Activated naive CD4-positive, alpha-beta T cell treated with anti-CD3 and anti-CD28 coated beads, Interleukin-2, amount 50 U/mL, for 24 hours (primary cell): Measurements from ENCODE around the gene NBPF1.
"Not testable (repeated sequence)": the region's sequence is repeated elsewhere in the genome, so short reads cannot be mapped to it uniquely, and the experiment has no call there.

Experiments used
- H3K27ac Mint-ChIP-seq: one replicate; pipeline ENCODE4 v1.8.0; 2021; ENCODE audit warnings: mild to moderate bottlenecking, mixed read lengths
- H3K27me3 Mint-ChIP-seq: one replicate; pipeline ENCODE4 v1.8.0; 2021; ENCODE audit warnings: mixed read lengths
- H3K36me3 Mint-ChIP-seq: one replicate; pipeline ENCODE4 v1.8.0; 2021; ENCODE audit warnings: mixed read lengths
- H3K4me1 Mint-ChIP-seq: one replicate; pipeline ENCODE4 v1.8.0; 2021; ENCODE audit warnings: mixed read lengths
- H3K4me3 Mint-ChIP-seq: one replicate; pipeline ENCODE4 v1.8.0; 2021; ENCODE audit warnings: mild to moderate bottlenecking, mixed read lengths
- H3K9me3 Mint-ChIP-seq: one replicate; pipeline ENCODE4 v1.8.0; 2021; ENCODE audit warnings: mixed read lengths

The NBPF1 gene

DNA sequence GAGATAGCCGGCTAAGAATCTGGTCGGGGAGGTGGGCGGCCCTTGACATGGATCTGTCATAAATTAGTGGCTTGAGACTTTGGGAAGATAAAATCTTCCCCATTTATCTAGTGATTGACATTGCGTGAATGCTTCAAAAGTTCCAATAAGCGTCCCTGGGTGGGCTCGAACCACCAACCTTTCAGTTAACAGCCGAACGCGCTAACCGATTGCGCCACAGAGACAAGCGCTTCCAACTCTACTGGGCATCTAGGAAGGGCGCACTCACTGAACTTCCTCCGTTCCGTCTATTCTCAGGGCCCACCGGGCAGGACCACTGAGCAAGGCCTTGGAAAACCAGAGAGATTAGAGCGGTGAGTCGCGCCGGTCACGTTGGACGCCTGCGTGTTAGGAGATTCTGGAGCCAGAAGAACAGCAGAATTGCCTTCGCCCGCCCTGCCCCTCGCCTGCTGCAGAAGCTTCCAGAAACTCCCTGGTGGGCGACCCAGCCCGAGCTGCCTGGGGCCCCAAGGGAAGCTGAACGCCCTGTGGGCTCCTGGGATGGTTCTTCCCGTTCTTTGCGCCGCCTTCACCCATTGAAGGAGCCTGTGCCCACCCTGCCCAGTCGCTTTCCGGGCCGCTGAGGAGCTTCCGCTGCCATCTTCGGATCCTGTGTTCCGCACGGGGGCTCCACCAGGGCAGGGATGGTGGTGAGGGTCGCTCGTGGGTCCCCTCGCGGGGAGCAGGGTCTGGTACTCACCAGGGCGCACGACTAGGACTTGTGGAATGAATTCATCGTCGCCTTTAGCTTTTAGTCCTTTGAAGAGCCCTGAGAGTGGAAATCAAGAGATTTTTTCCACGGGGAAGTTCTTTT, 92.7 kb downstream of the NBPF1 start:
- not testable (repeated sequence) for H3K4me3 Mint-ChIP-seq, H3K27ac Mint-ChIP-seq, H3K4me1 Mint-ChIP-seq, H3K36me3 Mint-ChIP-seq, H3K9me3 Mint-ChIP-seq
- H3K27me3 Mint-ChIP-seq: peaks cover 11% of the 10 kb centered on the region

DNA sequence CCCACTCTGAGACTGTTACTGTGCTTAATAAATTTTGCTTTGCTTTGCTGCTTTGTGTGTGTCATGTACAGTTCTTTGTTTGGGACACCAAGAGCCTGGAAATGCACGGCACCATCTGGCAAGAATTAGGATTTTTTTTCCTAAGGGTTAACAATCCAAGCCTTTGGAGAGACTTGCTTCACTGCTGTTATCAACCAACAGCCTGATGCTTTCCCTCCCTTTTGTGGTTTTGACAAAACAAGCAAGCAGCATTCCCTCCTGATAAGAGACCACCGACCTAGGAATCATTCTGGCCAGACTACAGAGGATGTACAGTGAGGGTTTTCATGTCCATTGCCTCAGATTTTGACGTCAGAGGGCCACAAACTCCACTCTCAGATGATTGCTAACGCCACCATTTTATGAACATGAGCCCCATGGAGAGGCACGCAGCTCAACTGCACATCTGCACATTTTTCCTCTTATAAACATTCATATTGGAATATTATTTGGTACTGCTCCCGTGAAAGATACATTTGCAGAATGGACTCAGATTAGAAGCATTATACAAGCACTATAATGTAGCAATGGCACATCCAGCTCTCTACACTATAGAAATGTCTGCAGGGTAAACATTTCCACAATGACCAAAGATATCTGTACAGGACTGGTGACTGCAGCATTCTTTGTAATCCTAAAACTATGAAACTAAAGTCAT, 94.0 kb downstream of the NBPF1 start:
- H3K4me1 Mint-ChIP-seq, H3K36me3 Mint-ChIP-seq, H3K4me3 Mint-ChIP-seq, H3K27ac Mint-ChIP-seq, H3K9me3 Mint-ChIP-seq: not testable (repeated sequence)
- H3K27me3 Mint-ChIP-seq: peaks cover 11% of the 10 kb centered on the region

DNA sequence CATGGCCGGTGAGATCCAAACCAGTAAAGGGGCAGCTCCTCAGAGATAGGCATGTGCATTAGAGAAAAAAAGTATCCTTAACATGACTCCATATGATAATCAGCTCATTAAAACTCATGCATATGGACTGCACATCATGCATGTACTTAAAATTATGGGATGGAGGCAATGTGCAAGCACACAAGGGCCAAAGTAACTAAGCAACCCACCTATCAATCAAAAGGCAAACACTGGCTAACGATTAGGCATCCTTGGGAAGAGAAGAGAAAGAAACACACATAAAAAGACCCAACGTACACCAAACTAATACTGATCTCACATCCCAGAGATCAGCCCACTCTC, 94.5 kb downstream of the NBPF1 start:
- not testable (repeated sequence) for H3K4me1 Mint-ChIP-seq, H3K27ac Mint-ChIP-seq, H3K4me3 Mint-ChIP-seq, H3K36me3 Mint-ChIP-seq, H3K9me3 Mint-ChIP-seq
- peaks cover 11% of the 10 kb centered on the region for H3K27me3 Mint-ChIP-seq

DNA sequence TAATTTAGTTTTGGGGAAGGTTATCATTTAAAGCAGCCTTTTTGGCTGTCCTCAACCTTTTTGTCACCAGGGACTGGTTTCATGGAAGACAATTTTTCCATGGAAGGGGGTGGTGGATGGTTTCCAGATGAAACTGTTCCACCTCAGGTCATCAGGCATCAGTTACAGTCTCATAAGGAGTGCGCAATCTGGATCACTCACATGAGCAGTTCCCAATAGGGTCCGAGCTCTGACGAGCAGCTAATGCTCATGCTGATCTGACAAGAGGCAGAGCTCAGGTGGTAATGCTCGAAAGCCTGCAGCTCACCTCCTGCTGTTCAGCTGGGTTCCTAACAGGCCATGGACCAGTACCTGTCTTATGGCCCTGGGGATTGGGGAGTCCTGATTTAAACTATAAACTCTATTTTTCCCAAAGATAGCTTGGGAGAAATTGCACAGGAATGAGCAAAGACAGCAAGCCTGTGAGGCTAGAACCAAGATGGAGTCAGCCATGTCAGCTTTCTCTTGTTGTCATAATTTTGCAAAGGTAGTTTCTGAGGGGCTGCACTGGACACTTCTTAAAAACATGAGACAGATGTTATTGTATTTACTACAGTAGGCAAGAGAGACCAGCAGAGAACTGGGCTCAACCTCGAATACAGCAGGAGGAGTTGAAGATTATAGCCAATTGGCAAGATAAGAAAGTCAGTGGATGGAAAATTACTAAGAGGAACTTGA, 96.5 kb downstream of the NBPF1 start:
- H3K9me3 Mint-ChIP-seq, H3K36me3 Mint-ChIP-seq, H3K4me3 Mint-ChIP-seq, H3K4me1 Mint-ChIP-seq, H3K27ac Mint-ChIP-seq: not testable (repeated sequence)
- H3K27me3 Mint-ChIP-seq: peaks cover 11% of the 10 kb centered on the region

DNA sequence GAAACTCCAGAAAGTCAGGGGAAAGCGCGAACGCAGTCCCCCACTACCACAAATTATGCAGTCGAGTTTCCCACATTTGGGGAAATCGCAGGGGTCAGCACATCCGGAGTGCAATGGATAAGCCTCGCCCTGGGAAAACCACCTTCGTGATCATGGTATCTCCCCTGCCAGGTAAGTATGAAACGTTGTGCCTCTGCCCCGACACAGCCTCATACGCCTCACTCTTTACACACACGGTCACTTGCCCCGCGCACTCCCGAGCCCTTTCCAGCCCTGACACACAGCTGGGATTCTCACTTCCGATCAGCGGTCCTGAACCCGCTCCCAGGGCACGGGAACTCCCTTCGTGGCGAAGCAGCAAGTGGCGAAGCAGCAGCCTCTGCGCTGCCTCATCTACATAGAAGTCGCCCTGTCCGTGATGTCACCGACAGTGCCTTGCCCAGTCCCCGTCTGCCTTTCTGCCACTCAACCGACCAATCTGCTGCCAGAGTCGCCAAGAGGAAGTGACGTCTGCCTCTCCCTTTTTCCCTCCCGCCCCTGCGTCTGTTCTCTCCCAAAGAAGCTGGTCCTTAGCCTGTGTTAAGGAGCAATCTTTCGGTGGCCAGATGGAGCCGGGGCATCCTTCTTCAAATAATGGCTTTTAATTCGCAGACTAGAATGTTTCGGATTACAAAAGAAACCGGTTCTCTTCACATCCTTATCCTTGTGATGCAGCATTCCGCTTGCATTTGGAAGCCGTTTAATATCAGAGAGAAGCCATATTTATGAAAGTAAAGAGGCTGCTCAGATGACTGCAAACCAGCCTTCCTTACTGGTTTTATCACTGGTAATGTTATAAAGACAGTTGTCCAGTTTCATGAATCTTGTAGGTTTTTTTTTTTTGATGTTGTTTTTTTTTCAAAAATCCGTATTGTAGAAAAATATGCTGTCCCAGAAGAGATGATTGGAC, 99.0 kb downstream of the NBPF1 start, which contains the start of gene RNU1-1:
Gene RNU1-1, minus strand, starts transcription at position 179 of the 949 bp plus-strand sequence.
- H3K4me3 Mint-ChIP-seq, H3K27me3 Mint-ChIP-seq, H3K36me3 Mint-ChIP-seq, H3K4me1 Mint-ChIP-seq, H3K27ac Mint-ChIP-seq, H3K9me3 Mint-ChIP-seq: not testable (repeated sequence)

DNA sequence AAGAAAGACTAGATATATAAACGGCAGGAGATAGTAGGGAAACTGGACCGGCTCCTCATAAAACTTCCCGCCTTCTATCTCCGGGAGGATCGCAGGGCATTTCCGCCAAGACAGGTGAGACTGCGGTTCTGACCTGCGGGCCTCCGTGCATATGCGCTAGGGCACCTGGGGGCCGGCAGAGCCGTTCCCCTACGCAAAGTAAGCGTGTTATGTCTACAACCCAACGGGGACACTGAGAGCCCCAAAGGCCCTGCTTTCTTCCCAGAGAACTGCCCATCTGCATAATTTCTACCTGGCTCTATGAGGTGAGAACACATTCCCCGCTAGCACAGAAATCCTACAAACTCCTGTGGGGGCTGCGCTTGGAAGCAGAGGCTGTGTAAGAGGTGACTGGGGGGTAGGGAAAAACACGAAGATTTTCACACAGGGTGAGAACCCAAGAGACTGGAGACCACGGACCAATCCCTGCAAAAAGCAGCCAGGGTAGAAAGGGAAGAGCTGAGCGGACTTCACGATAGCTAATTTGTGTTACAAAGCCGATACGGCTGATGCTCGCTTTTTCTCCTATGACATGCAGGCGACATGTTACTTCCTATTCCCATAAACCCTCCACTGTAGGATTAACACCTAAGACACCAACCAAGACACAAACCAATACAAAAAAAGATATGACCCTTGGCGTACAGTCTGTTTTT, 99.8 kb downstream of the NBPF1 start:
- H3K27ac Mint-ChIP-seq, H3K9me3 Mint-ChIP-seq, H3K27me3 Mint-ChIP-seq, H3K4me1 Mint-ChIP-seq, H3K36me3 Mint-ChIP-seq, H3K4me3 Mint-ChIP-seq: not testable (repeated sequence)

DNA sequence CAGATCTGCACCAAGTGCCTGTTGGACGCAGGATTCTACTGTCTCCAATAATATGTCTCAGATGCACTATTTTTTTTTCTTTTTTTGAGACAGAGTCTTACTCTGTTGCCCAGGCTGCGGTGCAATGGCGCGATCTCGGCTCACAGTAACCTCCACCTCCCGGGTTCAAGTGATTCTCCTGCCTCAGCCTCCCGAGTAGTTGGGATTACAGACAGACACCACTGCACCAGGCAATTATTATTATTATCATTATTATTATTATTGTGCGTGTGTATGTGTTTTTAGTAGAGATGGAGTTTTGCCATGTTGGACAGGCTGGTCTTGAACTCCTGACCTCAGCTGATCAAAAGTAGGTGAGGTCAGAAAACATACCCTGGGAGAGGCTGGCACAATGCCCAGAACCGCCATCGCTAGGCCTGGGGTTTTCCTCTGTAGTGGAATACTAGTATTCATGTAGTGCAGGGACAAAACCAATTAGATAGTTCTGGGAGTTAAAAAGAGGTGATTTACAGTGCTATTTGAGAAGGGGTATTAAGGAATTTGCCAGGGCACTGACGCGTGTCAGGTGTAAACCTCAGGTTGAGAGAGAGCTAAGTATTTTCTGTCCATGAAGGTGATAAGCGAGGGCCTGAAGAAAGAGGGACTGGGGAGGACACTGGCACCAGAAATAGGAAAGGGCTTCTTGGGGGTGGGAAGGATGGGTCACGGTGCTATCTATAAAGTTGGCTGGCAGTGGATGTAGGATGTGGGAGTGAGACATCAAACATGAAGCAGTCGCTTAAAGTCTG, 100.5 kb downstream of the NBPF1 start:
- not testable (repeated sequence) for H3K27ac Mint-ChIP-seq, H3K27me3 Mint-ChIP-seq, H3K4me1 Mint-ChIP-seq, H3K36me3 Mint-ChIP-seq, H3K9me3 Mint-ChIP-seq, H3K4me3 Mint-ChIP-seq
